ENCODE measurements around the gene SMURF1.

SMURF1 gene

DNA sequence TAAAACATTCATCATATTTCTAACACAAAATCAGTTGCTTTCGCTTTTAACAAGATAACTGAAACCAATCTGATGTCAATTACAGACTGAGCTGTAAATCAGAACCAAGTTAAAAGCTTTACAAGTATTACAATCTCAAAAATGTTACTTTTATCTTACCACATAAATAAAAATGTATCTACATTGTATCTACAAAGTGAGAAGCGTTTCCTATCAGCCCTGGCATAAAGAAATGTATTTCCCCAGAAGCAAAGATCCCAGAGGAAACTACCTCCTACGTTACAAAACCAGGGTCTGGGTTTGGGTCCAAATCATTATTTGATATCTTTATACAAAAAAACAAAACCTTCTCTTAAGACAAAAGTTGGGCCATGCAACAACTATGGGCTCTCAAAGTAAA lies 2.6 kb downstream of the SMURF1 start:
- DNase-seq = no peak

DNA sequence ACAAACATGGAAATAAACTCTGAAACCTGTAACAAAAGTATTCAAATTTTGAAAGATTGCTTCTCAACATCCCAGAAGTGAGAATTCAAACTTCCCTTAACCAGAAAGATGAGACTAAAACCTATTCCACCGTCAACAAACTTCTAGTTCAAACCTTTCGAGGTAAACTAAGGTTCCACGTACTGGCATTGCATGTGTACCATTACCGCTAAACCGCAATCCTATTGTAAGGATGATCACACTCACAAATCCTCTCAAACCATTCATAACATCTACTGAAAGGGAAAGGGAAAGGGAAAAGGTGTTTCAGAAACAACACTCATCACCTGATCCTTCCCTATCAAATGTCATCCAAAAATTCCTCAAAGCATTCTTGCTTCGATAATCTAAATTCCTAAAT lies 3.1 kb downstream of the SMURF1 start:
- no peak for DNase-seq

DNA sequence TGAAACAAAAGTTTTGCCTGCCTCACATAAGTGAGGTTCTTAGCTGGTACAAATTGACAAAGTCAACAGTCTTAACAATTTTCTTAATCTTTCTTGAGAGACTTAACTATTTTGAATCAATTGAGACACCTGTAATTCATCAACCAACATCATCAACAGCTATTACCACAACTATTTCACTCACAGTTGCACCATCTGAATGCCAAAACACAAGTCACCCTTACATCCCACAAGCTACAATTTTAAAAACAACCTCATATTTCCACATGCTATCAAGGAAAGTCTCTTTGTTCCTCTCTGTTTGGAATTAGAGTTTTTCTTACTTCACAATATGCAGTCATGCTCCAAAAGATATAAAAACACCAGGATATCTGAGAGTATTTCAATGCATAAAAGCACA lies 4.9 kb downstream of the SMURF1 start:
- DNase-seq = no peak

- no peak for DNase-seq
Measured at GRCh38 chr7:99137411-99138180, 6.3 kb downstream of the SMURF1 start.

DNA sequence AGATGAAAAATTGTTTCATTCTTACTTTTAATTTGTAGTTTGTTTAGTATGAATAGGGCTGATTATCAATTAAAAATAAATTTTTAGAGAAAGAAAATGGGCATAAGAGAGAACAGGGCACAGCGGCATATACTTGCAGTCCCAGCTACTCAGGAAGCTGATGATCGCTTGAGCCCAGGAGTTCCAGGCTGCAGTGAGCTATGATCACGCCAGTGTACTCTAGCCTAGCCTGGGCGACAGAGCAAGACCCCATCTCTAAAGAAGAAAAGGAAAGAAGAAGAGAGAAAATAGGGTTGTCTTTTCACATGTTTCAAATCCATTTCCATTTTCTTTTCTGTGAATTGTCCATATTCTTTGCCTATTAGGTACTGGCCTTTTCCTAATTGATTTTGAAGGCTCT lies 8.0 kb downstream of the SMURF1 start:
- DNase-seq = no peak

- no peak for DNase-seq
Measured at GRCh38 chr7:99133766-99134564, 9.9 kb downstream of the SMURF1 start.

GRCh38 chr7:99132595-99133321 lies 11.2 kb downstream of the SMURF1 start:
- no peak for DNase-seq

DNA sequence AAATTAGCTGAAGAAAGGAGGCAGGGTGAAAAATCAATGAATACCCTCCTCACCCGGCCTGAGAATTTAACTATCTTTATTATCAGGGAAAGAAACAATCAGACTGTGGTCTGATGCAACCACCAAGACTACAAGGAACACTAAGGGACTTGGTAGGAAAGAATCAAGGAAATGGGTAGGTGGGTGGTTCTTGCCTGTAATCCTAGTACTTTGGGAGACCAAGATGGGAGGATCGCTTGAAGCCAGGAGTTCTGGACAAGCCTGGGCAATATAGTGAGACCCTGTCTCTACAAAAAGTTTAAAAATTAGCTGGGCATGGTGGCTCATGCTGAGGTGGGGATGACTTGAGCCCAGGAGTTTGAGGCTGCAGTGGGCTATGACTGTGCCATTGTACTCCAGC lies 12.6 kb downstream of the SMURF1 start:
- no peak for DNase-seq

GRCh38 chr7:99129536-99129935 lies 14.4 kb downstream of the SMURF1 start:
- DNase-seq = no peak

GRCh38 chr7:99129001-99129400 lies 14.9 kb downstream of the SMURF1 start:
- DNase-seq = no peak

DNA sequence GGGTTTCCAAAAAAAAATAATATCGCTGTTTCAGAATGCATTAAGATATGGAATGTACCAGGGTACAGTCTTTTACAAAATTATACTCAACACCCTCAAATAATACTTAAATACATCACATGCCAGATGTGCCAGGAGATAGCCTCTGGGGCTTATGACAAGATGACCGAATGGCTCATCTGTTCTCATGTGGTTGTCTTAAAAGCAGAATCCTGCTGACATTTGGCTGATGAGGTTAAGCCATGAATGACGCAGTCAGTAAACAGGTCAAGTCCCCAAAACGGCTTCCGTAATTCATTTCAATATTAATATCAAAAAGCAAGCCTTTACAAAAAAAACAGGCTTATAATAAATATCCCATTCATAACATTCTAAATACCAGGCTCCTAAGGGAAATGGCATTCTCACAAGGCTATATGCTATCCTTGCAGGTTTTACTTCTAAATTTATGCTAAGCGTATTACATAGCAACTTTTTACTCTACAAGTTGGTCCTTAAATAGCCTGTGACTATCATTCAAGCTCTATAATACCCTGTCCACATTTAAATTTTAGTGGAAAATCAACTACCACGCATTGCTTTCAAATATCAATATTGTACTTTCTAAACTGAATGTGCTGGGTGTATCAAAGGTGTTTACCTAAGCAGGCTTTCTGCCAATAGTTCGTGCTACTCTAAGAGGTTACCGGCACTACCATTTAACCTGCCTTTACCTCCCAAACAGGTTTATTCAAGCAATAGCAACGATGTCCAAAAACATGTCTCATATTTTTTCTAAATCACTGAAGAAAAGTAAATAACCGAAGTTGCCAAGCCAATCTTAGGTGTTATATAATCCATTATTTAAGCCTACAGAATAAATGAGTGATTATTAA lies 15.6 kb downstream of the SMURF1 start:
- no peak for DNase-seq

GRCh38 chr7:99127636-99128035 lies 16.3 kb downstream of the SMURF1 start:
- DNase-seq = no peak

- DNase-seq = no peak
Measured at GRCh38 chr7:99126921-99127553, 16.9 kb downstream of the SMURF1 start.

- DNase-seq = no peak
Measured at GRCh38 chr7:99125505-99125865, 18.4 kb downstream of the SMURF1 start.

- DNase-seq = no peak
Measured at GRCh38 chr7:99124751-99125504, 19.0 kb downstream of the SMURF1 start.

DNA sequence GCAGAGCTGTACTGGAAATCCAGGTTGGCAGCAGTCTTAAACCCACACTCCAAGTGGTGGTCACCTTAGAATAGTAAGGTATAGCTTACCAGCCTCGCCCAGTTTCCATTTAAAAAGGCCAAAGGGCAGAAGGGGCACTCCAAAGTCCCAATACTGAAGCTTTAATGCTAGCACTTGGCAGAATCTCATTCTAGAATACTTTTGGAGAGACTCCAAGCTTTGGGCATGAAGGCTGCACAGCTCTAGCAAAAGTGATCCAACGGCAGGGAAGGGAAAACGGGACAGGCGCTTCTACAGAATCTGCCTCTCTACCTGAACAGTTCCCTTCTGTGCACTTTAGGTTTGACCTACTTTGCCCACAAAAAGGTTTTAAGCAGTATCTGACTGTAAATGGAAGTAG lies 19.7 kb downstream of the SMURF1 start:
- no peak for DNase-seq

GRCh38 chr7:99123571-99124033 lies 20.3 kb downstream of the SMURF1 start:
- no peak for DNase-seq

GRCh38 chr7:99122762-99123161 lies 21.1 kb downstream of the SMURF1 start:
- DNase-seq = no peak

- DNase-seq = no peak
Measured at GRCh38 chr7:99121496-99122021, 22.3 kb downstream of the SMURF1 start.

GRCh38 chr7:99120916-99121315 lies 23.0 kb downstream of the SMURF1 start:
- no peak for DNase-seq

DNA sequence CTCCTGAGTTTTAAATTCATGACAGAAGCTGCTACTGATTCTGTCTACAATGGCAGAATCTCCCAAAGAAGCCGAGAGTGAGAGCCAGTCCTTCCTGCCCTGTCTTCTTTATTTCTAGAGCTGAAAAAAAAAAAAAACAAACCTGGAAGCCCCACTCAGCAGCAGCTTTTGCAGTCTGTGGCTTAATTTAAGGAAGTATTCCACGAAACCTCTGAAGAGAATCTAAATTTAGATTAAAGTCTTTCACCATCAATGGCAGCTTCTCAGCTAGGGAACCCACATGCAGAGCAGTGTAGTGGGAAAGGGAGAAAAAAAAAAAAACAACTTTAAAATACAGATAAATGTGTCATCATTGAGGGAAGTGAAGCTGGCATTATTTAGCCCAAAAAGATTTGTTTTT lies 23.4 kb downstream of the SMURF1 start:
- peak in 1 of 2 donors; percentile 53 for DNase-seq

Data from bone marrow (tissue), 2 donors.